NCI-H226 (cell line): ENCODE data around the gene SPTBN5.
"Not testable (repeated sequence)": the region's sequence is repeated elsewhere in the genome, so short reads cannot be mapped to it uniquely, and the experiment has no call there.

Source experiments
- DNase-seq: peaks from one replicate; pipeline ENCODE4 v3.0.0-alpha.2; 2015

The SPTBN5 gene

DNA sequence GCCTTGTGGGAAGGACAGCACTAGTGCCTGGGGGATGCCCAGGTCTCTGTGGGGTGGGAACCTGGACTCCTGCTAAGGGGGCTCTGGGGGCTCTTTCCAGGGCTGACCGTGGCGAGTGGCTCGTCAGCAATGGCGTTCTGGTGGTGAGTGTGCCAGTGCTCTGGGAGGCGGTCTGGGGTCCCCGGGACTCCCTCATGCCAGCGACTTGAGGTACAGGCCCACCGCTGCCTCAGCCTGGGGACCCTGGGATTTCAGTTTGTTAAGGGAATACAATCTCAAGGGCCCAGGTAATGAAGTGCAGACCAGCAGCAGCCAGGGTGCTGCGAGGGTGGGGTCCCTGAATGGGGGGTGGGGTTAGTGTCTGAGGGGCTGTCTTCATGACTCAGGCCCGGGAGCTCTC, 52.7 kb downstream of the SPTBN5 start:
- no peak for DNase-seq

DNA sequence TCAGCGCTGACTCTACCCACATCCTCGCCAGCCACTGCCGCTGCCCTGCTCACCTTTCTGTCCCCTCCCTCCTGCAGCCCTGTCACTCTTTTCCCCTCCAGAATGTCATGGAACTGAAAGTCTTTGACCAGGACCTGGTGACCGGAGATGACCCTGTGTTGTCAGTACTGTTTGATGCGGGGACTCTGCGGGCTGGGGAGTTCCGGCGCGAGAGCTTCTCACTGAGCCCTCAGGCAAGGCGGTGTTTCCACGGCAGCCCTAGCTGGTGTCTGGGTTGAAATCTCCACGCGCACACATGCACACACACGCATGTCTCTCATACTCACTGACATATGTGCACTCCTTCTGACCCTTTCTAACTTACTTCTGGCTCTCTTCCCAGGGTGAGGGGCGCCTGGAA, 53.2 kb downstream of the SPTBN5 start:
- DNase-seq = no peak

DNA sequence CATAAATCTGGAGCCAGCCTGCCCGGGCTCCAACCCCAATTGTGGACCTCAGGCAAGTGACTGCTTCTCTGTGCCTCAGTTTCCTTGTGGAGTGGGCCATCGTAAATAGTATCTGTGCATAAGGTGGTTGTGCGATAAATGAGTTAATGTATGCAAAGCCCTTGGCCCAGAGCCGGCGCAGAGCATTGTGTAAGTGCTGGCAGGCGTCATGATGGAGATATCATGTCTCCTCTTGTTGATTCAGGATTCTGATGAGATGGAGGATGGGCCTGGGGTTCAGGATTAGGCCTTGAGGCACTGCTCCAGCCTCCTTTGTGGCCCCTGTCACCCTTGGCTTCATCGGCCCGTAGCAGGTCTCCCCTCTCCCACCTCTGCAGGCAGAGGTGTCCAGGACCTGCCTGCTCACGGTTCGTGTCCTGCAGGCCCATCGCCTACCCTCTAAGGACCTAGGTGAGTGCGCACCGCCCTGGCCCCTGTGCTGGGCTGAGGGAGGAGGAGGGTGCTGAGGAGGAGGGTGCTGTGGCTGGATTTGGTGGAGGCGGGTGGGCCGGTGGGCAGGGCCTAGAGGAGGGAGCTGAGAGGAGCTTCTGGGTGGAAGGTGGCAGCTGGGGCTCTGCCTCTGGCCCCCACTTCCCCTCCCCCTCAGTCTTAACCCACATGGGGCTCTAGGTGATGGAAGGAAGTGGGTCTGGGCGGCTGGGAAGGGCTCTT, 53.9 kb downstream of the SPTBN5 start:
- DNase-seq = no peak

GRCh38 chr15:41838400-41838897, 55.4 kb downstream of the SPTBN5 start, which contains the start of gene PLA2G4B:
Gene PLA2G4B (plus strand): TSS chr15:41838847. CDS start chr15:41838914, 67 bp downstream.
- DNase-seq = no peak

- no peak for DNase-seq
These were observed 57.0 kb downstream of the SPTBN5 start for GRCh38 chr15:41836713-41837454.

DNA sequence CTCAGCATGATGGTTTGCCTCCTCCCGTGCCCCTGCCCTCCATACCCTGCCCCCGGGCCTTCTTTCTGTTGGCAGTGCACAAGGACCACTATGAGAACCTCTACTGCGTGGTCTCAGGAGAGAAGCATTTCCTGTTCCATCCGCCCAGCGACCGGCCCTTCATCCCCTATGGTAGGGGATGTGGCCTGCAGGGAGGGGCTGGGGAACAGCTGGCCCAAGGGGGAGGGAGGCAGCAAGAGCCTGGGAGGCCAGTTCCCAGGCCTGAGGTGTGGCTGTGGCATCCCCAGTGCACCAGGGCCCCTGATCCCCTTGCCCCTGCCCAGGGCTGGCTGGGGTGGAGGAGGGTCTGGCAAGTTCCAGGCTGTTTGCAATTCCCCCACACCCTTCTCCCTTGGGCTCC, 57.8 kb downstream of the SPTBN5 start:
- DNase-seq = no peak

GRCh38 chr15:41834096-41834495, 59.8 kb downstream of the SPTBN5 start:
- DNase-seq = no peak

DNA sequence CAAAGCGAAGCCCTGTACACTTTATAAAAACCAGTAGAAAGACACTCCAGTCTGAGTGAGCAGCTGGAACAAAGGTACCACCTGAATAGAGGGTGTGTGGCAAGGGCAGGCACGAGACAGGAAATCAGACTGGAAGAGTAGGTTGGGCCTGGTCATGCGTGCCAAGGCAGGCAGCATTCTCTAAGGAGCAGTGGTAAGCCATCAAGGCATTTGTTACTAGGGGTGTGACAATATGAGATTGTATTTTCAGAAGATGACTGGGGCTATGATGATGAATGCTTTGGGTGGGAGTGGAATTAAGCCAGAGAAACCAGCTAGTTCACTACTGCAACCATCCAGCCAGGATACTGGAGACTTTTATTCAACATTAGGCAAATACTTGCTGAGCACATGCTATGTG, 61.0 kb downstream of the SPTBN5 start:
- DNase-seq = no peak

DNA sequence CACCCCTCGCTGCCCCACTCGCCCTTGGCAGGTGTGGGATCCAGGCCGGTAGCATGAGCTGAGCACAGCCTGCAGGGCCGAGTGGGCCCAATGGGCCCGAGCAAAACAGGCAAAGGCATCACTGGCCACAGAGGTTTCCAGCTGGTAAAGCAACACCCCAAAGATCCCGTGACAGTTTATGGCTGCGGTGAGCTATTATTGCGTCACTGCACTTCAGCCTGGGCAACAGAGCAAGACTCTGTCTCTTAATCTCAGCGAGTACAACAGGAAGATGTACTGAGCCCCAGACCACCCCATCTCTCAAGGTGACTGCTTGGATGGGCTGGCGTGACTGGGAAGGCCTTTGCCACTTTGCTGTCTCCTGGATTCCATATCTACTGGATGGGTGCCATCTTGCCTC, 61.6 kb downstream of the SPTBN5 start:
- DNase-seq = no peak

DNA sequence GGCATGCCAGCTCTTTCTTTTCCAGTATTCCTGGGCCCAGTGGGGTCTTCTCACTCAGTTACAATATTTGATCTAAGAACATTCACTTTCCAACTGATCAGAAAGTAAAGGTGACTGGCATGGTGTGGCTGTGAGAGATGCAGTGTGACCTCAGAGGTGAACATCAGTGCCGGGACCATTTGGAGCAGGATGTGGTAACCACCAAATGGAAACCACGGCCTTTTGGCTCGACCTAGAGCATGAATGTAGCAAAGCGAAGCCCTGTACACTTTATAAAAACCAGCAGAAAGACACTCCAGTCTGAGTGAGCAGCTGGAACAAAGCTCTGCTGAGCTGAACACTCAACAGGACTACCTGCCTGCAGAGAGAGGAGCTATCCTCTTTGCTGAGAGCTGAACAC, 62.6 kb downstream of the SPTBN5 start:
- DNase-seq = not testable (repeated sequence)

DNA sequence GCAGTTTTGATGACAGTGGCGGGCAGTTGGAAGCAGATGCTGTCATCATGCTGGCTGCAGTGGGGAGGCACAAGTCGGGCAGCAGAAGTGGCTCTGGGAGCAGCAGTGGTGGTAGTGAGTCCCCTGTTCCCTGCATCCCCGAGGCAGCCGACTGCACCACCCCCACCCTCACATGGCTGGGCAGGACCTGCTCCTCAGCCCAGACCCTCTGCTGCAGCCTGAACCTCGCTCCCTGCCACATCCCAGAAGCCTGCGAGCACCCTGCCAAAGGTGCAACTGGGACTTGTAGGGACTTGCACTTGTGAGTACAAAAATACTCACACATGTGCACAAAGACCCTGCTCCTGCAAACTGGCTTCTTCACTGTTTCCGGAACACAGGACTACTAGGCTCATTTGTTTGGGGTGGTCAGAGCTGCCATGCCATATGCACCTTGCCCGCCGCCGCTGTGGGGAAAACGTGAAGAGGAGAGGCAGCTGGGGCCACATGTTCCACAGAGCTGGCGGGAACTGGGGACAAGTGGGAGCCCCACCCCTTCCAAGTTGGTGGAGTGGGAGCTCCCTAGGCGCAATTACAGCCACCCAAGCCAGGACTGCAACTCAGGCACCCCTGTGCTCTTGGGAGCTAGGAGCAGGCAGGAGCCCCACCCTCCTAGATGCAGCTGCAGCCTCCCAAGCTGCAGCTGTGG, 63.8 kb downstream of the SPTBN5 start:
- DNase-seq = no peak

DNA sequence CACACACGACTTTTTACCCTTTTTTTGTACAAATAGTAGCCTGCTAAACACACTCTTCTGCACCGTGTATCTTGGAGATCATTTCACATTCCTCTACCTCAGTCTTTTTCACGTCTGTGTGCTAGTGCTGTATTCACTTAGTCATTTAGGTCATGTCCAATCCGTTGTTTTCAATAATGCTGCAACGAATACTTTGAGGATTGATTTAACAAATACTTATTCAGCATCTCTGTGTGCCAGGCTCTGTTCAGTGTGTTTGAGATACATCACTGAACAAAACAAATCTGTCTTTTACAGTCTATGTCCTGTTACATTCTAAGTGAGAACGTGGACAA, 65.1 kb downstream of the SPTBN5 start:
- no peak for DNase-seq

GRCh38 chr15:41827880-41828806, 65.7 kb downstream of the SPTBN5 start, which contains the start of gene JMJD7:
Gene JMJD7 (plus strand): TSS chr15:41828092. CDS start chr15:41828125, 33 bp downstream.
- peak; percentile 30 for DNase-seq

DNA sequence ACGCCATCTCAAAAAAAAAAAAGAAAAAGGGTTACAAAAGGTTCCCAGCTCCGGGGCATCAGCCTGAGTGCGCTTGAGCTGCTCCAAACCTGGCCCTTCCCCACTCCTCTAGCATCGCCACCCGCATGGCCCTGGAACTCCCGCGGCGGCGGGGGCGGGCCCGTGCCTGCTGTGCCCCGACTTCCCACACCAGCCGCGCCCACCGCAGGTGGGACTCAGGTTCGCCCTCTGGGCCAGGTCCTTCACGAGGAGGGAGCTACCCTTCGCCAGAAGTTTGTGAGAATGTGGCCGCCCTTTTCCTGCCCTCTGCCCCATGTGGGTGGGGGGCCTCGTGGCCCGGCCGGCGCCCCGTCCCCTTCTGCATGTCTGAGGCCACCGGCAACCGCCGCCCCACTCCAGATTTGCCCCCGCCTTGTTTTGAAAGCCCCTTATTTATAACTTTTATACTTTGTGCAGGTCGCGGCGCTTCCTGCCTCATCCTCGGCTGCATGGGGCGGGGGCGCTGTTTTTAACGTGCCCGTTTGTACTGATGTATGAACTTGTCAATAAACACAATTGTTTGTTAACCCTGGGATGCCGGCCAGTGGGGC, 66.5 kb downstream of the SPTBN5 start:
- DNase-seq = no peak

DNA sequence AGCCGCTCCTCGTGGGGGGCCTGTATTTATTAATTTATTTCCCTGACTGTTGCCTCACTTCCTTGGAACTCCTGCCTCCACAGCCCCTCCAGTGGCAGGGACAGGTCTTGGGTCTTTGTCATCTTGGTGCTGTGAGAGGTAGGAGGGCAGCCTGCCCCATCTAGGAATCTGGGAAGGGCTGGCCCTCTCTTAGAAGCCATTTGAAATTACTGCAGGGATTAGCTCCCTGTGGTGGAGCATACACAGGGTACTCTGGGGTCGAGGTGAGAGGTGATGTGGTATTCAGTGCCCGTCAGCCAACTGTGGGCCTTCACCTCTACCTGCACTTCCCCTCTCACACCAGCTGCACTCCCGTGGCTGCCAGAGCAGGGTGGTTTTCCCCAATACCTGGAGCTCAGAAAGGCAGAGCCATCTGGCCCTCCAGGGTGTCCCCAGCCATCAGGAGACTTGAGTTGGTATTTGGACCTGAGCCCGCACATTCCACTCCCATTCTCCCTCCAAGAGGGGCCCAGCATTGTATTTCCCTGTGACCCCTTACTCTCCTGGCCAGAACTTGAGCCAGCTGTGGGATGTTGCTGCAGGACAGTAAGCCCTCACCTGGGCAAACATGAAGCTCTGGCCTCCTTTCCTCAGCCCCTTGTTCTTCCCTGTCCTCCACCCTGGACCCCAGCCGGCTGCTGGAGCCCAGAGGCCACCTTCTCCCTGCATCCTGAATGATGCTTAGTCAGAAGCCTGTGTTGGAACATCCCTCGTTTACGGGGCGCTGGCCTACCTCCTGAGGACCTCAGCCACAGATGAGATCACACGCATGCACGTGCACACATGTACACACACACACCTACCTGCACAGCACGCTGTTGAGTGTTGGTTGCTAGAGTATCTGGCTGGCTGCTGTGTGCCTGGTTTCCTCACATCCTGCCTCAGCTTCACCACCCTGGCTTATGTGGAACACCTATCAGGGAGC, 68.0 kb downstream of the SPTBN5 start:
- no peak for DNase-seq

DNA sequence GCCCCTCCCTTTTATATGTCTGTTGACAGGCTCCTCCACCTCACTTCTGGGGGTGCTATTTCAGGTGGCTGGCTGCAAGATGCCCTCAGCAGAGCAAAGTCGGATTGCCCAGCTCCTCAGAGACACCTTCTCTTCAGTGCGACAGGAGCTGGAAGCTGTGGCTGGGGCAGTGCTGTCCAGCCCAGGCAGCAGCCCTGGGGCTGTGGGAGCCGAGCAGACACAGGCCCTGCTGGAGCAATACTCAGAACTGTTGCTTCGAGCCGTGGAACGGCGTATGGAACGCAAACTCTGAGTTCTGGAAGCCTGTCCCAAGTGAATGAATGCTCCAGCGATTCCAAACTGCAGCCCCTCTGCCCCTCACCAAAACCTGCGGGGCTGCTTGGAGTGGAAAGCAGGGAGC, 68.7 kb downstream of the SPTBN5 start:
- no peak for DNase-seq

- DNase-seq = no peak
These were observed 69.6 kb downstream of the SPTBN5 start for GRCh38 chr15:41824062-41824745.

- DNase-seq = no peak
These were observed 70.4 kb downstream of the SPTBN5 start for GRCh38 chr15:41823502-41823901.

GRCh38 chr15:41822957-41823356, 70.9 kb downstream of the SPTBN5 start:
- no peak for DNase-seq

DNA sequence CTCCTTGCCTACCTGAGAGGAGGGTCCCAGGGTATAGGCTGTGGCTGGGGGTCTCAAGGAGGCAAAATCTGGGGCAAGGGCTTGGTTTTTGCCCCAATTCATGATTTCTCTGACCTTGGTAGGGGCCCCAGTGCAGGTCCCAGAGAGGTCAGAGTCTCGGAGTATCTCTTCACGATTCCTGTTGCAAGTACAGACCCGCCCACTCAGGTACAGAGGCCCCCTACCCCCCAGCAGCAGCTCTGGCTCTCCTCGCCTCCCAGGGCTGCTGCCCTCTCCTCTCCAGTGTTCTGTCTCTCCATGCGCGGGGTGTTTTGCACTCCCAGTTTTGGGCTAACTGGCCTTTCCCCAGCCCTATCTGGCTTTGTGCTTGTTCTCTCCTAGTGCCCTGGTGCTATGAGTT, 71.4 kb downstream of the SPTBN5 start:
- no peak for DNase-seq
